ENCODE measurements around the gene CXCL17. TPM values are rescaled to one million over a fixed set of nuclear protein-coding genes. Genes with fewer than 3 reads are reported as not detected.

Gene CXCL17
- total and polyA plus RNA-seq, 8 donors: 8.5 to 257 (median 15.2) TPM

DNA sequence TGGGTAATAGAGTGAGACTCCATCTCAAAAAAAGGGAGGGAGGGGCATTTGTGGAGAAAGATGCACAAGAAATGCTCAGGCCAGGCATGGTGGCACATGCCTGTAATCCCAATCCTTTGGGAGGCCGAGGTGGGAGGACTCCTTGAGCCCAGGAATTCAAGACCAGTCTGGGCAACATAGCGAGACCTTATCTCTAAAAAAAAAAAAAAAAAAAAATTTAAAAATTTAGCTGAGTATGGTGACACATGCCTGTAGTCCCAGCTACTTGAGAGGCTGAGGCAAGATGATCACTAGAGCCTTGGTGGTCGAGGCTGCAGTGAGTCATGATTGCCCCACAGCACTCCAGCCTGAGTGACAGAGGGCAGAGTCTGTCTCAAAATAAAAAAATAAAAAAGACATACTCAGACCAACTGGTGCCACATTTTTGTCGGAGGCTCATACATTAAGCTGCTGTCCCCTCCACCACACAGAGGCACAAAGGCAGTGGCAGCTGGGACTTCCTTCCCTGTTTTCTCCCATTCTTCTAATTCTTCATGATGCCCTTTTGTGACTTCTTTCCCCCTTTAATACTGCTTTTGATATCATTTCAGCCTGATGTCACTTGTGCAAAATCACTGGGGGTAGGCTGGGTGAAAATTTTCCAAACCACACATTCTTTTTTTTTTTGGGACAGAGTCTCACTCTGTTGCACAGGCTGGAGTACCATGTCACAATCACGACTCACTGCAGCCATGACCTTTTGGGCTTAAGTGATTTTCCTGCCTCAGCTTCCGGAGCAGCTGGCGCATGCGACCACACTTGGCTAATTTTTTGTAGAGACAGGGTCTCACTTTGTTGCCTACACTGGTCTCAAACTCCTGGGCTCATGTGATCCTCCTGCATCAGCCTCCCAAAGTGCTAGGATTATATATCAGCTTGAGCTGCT, 26.8 kb upstream of the CXCL17 start:
- intact Hi-C loops (cut with DNase I): no loop called here
- TF ChIP-seq, protein P1, sequence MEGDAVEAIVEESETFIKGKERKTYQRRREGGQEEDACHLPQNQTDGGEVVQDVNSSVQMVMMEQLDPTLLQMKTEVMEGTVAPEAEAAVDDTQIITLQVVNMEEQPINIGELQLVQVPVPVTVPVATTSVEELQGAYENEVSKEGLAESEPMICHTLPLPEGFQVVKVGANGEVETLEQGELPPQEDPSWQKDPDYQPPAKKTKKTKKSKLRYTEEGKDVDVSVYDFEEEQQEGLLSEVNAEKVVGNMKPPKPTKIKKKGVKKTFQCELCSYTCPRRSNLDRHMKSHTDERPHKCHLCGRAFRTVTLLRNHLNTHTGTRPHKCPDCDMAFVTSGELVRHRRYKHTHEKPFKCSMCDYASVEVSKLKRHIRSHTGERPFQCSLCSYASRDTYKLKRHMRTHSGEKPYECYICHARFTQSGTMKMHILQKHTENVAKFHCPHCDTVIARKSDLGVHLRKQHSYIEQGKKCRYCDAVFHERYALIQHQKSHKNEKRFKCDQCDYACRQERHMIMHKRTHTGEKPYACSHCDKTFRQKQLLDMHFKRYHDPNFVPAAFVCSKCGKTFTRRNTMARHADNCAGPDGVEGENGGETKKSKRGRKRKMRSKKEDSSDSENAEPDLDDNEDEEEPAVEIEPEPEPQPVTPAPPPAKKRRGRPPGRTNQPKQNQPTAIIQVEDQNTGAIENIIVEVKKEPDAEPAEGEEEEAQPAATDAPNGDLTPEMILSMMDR (IDR thresholded peaks at IDR 0.05): no peak

DNA sequence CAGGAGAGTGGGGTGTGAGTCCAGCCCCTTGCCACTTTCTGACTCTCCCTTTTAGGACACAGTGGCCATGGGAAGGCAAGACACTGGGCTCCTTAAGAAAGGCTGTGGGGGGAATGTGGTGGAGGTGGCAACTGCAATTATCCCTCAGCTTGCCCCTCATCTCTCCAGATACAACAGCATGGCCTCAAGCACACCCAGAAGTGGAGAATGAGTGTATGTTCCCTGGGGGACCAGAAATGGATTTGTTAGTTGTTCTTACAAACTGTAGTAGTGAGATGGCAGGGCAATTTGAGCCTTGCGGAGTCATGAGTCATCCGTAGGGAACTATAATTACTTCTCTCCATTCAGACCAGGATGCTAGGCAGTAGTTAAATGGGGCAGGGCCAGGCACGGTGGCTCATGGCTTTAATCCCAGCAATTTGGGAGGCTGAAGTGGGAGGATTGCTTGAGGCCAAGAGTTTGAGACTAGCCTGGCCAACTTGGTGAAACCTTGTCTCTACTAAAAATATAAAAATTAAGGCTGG, 25.6 kb upstream of the CXCL17 start:
- Histone ChIP-seq H3K4me3 (no peak overlapping the region), H3K36me3 (no peaks in the 10 kb centered on the region), H3K27ac (no peak overlapping the region), H3K9me3 (no peaks in the 10 kb centered on the region), H3K4me1 (peaks cover 0 to 34% of the 10 kb centered on the region in 2 donors), H3K27me3 (no peaks in the 10 kb centered on the region)
- DNase-seq (no peak), ATAC-seq (no peak)
- TF ChIP-seq, protein P1 (IDR thresholded peaks at IDR 0.05): no peak
- intact Hi-C loops (cut with DNase I): no loop called here

More for the DNA sequence above, 26.8 kb upstream of the CXCL17 start:
- DNase-seq (no peak), ATAC-seq (no peak)
- Histone ChIP-seq H3K4me3 (no peak overlapping the region), H3K4me1 (peaks cover 0 to 34% of the 10 kb centered on the region in 2 donors), H3K36me3 (no peaks in the 10 kb centered on the region), H3K27me3 (no peaks in the 10 kb centered on the region), H3K27ac (no peak overlapping the region), H3K9me3 (no peaks in the 10 kb centered on the region)

- intact Hi-C loops (cut with DNase I): no loop called here
- no peak for ATAC-seq
- no peaks in the 10 kb centered on the region for H3K27me3 ChIP-seq
Observed at GRCh38 chr19:42467183-42467760, 24.5 kb upstream of the CXCL17 start.

DNA sequence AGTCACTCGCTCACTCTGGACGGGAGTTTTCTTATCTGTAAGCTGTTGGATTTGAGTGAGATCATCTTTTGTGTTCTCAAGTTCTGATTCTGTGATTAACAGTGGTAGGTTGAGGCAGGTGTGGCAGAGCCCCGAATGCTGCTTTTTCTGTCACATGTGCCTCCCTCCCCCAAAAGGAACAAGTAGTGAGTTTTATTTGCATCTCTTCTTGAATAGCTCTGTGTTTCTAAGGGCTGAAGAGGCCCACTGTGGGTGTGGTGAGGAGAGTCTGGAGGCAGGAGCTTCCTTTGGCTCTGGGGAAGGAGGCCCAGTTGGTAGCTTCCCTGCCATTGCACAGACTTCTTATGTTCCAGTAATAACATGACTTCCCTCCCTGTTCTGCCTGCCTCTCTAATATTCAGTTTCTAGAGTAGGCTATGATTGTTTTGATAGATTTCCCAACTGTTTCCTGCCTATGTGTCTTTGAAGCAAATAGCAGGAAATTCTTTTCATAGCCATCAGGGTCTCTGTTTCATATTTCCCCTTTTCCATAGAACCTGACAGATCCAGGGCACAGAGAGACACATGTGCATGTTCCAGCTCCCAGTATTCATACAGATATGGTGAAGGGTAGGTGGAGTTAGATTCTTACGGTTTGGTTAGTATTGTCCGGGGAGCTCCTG, 23.9 kb upstream of the CXCL17 start:
- peaks cover 0 to 34% of the 10 kb centered on the region in 2 donors for H3K4me1 ChIP-seq
- H3K36me3 ChIP-seq: no peaks in the 10 kb centered on the region
- DNase-seq: no peak
- no peaks in the 10 kb centered on the region for H3K27me3 ChIP-seq
- H3K4me3 ChIP-seq: no peak overlapping the region
- no peak for ATAC-seq
- intact Hi-C loops (cut with DNase I): no loop called here
- H3K27ac ChIP-seq: peak overlapping the region in 1 of 2 donors; percentile 57
- TF ChIP-seq, protein P1 (IDR thresholded peaks at IDR 0.05): no peak
- no peaks in the 10 kb centered on the region for H3K9me3 ChIP-seq

More at GRCh38 chr19:42467183-42467760, 24.5 kb upstream of the CXCL17 start:
- no peaks in the 10 kb centered on the region for H3K36me3 ChIP-seq
- no peak overlapping the region for H3K4me3 ChIP-seq
- no peak for DNase-seq
- TF ChIP-seq, protein P1 (IDR thresholded peaks at IDR 0.05): no peak
- H3K27ac ChIP-seq: peak overlapping the region in 1 of 2 donors; percentile 57
- no peaks in the 10 kb centered on the region for H3K9me3 ChIP-seq
- peaks cover 0 to 34% of the 10 kb centered on the region in 2 donors for H3K4me1 ChIP-seq
